HG02759 (cell line): ENCODE measurements around the gene MDM1.

Source experiments
- ATAC-seq: cut with Tn5 transposase; IDR thresholded peaks from one replicate; pipeline ENCODE4 v1.9.1; 2021; ENCODE audit warnings: mild to moderate bottlenecking, moderate library complexity; ENCODE audit not compliant: unreplicated experiment

MDM1 gene

GRCh38 chr12:68324531-68324930 is 7.6 kb downstream of the MDM1 start:
- ATAC-seq: no peak

DNA sequence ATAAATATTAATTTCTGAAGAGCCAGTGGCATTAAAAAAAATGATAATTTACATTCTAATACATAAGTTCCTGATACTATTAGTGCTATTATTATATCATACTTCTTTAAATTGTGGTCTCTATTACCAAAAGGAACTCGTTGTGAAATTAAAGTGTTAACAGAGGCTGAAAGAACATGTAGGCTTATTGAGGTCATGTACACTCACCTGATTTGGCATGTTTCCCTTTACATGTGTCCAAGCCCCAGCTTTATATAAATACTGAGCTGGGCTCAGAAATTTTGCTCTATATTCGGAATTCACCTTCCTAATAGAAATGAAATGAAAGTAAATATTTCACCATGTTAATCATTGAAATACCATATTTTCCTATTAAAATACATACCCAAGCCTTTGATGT is 11.0 kb downstream of the MDM1 start:
- no peak for ATAC-seq

DNA sequence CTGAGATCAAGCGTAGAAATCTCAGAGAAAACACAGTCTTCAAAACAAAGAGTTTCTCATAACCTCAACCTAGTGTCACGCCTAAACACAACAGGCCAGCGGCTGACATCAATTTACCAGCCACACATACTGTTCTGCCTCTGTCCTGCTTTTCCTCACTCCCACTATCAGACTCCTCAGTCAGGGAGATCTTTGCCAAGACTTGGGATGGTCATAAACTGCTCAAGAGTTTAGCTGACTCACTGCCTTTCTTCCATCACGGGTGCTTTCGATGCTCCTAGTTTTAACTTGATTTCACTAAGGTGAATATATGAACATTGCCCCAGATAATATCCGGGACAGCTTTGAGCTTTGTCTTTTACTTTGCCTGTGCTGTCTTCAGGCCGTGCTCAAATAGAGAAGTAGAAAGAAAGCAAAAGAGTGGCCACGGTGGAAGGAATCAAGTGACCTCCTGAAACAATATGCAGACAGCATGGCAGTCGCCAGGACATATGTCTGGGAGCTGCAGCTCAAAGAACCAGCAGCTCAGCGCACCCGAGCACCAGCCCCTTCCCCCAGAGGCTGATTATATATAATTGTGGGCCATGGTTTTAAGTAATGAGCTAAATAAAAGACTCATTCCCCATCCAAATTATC is 12.1 kb downstream of the MDM1 start:
- no peak for ATAC-seq

DNA sequence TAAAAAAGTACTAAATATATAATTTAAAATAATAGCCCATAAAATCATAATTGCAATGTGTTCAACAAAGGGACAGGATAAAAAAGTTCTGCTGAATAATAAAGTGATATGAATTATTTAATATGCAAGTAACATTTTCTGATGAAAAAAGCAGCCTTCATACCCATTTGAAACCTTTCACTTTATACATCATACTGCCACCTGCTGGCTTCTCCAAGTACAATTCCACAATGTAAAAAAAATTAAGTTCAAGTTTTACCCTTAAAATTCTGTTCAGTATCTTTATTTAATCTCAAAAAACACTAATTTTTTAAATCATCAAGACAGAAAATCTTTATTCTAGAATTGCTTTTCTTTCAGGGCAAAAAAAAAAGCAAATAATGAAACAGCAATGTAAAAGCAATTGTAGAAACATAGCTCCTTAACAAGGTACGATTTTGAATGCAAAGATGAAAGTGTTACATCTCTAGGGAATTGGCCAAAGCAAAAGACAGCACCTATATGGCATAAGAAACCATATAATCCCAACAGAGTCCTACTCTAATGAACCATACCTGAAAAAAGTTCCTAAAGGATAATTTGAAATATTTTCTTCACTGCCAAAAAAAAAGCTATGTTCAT is 15.0 kb downstream of the MDM1 start:
- ATAC-seq: no peak

- no peak for ATAC-seq
Observed at GRCh38 chr12:68310370-68310769, 21.8 kb downstream of the MDM1 start.

DNA sequence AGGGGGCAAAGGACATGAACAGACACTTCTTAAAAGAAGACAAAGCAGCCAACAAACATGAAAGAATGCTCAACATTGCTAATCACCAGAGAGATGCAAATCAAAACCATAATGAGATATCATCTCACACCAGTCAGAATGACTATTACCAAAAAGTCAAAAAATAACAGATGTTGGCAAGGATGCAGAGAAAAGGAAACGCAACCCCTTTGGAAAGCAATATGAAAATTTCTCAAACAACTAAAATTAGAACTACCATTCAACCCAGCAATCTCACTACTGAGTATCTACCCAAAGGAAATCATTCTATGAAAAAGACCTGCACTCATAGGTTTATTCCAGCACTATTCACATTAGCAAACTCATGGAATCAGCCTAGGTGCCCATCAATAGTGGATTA is 25.6 kb downstream of the MDM1 start:
- ATAC-seq: no peak

DNA sequence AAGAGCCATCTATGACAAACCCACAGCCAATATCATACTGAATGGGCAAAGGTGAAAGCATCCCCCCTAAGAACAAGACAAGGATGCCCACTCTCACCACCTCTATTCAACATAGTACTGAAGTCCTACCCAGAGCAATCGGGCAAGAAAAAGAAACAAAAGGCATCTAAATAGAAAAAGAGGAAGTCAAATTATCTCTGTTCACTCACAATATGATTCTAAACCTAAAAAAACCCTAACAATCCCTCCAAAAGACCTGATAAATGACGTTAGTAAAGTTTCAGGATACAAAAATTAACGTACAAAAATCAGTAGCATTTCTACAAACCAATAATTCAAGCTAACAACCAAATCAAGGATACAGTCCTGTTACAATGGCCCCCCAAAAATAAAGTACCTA is 26.9 kb downstream of the MDM1 start:
- ATAC-seq: peak; percentile 61

GRCh38 chr12:68304626-68305025 is 27.5 kb downstream of the MDM1 start:
- no peak for ATAC-seq

- no peak for ATAC-seq
Observed at GRCh38 chr12:68303850-68304249, 28.3 kb downstream of the MDM1 start.

GRCh38 chr12:68297929-68298328 is 34.2 kb downstream of the MDM1 start:
- no peak for ATAC-seq

DNA sequence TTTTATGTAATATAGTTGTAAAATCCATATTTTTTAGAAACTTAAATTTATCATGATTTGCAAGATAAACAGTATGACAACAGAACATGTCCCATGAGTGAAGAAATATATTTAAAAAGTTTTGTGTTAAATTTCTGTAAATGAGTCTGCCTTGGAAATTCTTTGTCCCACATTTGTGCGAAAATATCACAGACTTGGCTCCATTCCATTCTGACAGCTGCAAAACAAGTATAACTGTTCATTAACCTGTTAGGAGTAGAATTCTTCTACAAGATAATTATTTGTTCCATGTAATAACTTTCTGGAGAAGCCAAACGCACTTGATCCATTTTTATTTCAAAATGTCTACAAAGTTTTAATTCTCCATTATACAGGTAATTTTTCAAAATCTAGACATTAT is 37.9 kb downstream of the MDM1 start:
- ATAC-seq: no peak

GRCh38 chr12:68293347-68293746 is 38.8 kb downstream of the MDM1 start:
- ATAC-seq: no peak

- ATAC-seq: no peak
Observed at GRCh38 chr12:68292151-68292943, 39.8 kb downstream of the MDM1 start.

DNA sequence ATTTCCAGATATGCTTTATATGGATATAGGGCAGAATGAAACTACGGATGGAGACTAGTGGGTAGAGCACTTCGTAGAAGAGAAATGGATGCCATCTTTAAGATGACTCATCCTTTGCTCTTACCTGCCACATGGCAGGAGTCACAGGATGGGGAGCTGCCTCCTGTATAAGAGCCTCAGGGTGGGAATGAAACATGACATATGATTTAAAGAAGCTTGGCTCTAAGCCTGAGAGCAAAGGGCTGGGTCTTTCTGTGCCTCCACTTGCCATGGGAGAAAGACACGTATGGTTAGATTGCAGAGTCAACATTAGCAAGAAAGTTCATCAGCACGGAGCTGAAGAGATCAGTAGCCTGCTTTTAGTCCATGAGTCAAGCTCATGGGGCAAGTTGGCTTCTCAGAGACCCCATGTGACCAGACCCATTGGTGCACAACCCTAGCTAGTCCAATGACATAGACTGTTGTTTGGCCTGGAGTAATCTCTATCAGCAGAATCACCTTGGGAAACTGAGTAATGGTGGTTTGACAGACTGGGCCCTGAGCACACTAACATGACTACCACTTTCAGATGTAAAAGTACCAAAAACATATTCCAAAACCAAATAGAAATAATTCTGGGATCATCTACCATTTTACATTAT is 40.6 kb downstream of the MDM1 start:
- ATAC-seq: no peak

GRCh38 chr12:68290126-68290525 is 42.0 kb downstream of the MDM1 start:
- peak; percentile 93 for ATAC-seq

DNA sequence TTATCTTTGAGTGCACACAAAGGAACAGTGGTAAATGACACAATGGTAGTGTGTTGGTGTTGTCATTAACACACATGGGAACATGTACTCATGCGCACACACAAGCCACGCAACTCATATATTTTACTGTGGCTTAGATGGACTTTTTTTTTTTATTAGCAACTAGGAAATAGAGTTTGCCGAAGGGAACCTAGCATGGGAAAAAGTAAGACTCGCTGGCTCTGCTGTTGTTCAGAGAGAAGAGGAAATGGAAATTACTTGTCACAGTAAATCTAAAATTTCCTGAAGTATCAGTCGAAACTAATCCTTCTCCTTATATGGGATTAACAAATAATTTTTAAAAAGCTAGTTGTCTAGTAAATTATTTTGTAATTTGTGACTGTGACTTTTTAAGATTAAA is 45.1 kb downstream of the MDM1 start:
- ATAC-seq: no peak

- no peak for ATAC-seq
Observed at GRCh38 chr12:68286396-68286795, 45.8 kb downstream of the MDM1 start.

GRCh38 chr12:68285541-68285940 is 46.6 kb downstream of the MDM1 start:
- no peak for ATAC-seq

GRCh38 chr12:68281322-68282077 is 50.7 kb downstream of the MDM1 start:
- no peak for ATAC-seq

- ATAC-seq: no peak
Observed at GRCh38 chr12:68280240-68280639, 51.9 kb downstream of the MDM1 start.
